HL-60/S4 treated with phorbol 12-myristate 13-acetate at 8.2 ng/mL for 4 days and 3 days (cell line): ENCODE measurements around the gene CDHR2.
"Not testable (repeated sequence)": the region's sequence is repeated elsewhere in the genome, so short reads cannot be mapped to it uniquely, and the experiment has no call there.

Experiments used
- in situ Hi-C: fragments of 300-500 bp; cut with MboI; formaldehyde crosslinking; loops from 2 replicates; pipeline ENCODE4 v1.15.0; 2022; ENCODE audit warnings: low sequenced_read_pairs

CDHR2 gene

DNA sequence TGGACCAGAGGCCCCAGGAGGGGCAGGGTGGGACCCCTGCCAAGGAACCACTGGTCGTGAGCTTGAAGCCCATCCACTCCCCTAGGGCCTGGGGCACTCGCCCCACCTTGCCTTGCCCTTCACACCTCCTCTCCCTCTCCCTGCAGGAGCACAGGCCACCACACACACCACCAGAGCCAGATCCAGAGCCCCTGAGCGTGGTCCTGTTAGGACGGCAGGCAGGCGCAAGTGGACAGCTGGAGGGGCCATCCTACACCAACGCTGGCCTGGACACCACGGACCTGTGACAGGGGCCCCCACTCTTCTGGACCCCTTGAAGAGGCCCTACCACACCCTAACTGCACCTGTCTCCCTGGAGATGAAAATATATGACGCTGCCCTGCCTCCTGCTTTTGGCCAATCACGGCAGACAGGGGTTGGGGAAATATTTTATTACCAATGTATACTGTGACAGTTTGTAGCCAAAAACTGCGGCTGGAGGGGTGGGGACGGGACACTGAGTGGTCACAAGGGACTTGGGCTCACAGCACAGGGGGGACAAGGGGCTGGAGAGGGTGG, 46.3 kb downstream of the CDHR2 start:
- in situ Hi-C loops: no loop called here

DNA sequence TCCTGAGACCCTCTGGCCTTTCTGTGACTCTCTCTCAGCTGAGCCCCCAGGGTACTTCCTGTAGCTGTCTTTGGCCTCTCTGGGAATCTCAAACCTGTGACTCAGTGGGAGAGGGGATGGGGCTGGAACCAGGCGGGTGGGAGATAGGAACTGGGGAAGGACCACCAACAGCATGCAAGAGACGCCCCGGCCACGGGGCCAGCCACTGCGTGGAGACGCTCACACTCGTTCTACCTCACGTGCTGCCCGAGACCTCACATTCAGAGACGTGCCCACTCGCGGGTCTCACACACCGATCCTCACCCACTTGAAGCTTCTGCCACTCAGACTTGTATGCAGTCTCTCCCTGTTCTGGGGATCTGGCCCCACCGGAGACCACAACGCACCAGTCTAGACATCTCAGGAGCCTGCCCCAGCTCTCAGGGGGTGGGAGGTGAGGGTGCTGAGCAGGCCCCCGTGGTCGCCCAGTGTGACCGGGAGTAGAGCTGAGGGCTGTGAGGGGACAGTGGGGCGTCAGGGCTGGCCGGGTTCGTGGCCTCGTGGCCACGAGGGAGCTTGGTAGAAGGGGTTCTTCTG, 47.0 kb downstream of the CDHR2 start:
- in situ Hi-C loops: no loop called here

- in situ Hi-C loops: no loop called here
These were observed 47.7 kb downstream of the CDHR2 start for GRCh38 chr5:176596689-176597416.

DNA sequence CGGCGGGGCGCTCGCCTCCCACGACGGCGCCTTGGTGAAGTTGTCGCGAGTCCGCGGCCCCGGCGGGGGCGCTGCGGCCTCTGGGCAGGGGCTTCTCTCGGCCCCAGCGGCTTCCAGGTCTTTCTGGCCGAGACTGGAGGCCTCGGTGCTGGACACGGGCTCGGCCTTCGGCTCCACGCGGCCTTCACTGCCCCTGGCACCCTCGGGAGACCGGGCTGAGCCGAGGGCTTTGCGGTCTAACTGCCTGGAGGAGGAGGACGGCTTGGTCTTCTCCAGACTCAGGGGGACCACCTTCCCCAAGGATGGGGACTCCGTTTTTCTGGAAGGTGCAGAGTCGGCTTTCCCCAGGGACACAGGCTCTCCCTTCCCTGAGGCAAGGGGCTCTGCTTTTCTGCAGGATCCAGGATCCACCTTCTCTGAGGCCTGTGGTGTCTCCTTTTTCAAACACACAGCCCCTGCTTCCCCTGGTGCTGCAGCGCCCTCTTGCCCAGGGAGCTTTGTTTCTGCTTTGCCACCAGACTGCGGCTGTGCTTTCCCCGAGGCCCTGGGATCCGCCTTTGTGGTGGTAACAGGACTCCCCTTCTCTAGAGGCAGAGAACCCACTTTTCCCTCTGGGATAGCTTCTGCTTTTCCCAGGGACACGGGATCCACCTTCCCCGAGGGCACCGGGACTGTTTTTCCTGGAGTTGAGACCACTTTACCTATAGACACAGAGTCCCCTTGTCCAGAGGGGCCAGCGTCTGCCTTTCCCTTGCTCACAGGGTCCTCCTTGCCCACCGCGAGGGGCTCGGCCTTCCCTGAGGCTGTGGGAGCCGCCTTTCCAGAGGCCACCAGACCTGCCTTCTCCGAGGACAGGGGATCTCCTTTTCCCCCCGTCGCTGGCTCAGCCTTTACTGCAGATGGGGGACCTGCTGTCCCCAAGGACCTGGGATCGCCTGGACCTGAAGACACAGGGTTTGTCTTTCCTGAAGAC, 48.6 kb downstream of the CDHR2 start:
- in situ Hi-C loops: no loop called here

DNA sequence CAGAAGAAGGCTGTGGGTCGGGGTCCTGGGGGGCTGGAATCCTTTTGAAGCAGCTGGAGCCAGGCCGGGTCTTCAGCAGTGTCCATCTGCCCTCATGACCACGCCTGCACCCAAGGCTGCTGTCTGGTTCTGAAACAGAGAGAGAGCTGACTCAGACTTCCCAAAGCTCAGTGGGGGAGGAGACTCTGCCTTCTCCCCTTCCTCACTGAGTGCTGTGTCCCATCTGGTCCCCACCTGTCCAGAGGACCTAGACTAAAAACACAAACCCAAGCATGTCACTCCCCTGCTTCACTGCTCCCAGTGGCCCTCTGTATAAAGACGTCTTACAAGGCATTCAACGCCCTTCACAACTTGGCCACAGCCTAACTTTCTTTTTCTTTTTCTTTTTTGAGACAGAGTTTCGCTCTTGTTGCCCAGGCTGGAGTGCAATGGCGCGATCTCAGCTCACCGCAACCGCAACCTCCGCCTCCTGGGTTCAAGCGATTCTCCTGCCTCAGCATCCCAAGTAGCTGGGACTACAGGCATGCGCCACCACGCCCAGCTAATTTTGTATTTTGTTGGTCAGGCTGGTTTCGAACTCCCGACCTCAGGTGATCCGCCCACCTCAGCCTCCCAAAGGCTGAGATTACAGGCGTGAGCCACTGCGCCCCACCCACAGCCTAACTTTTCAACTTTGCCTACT, 50.7 kb downstream of the CDHR2 start:
- in situ Hi-C loops: not testable (repeated sequence)

DNA sequence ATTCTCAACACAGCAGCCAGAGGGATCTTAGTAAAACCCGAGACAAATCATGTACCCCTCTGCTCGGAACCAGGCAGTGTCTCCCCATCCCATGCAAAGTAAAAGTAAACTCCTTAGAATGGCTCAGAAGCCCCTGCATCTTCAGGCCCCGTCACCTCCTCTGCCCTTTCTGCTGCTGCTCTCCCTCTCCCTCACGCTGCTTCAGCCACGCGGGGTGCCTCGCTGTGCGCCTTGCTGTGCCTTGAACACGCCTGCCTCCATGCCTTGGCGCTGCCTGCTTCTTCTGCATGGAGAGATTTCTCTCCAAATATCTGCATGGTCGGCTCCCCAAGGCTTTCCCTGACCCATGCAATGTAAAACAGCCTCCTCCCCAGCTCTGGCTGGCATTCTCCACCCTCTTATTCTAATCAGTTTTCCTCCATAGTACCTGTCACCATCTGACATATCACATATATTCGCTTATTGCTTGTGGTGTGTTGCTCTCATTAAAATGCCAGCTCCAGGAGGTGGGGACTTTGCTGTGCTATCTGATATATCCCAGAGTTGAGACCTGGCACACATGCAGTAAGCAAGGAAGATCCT, 52.9 kb downstream of the CDHR2 start:
- in situ Hi-C loops: no loop called here

DNA sequence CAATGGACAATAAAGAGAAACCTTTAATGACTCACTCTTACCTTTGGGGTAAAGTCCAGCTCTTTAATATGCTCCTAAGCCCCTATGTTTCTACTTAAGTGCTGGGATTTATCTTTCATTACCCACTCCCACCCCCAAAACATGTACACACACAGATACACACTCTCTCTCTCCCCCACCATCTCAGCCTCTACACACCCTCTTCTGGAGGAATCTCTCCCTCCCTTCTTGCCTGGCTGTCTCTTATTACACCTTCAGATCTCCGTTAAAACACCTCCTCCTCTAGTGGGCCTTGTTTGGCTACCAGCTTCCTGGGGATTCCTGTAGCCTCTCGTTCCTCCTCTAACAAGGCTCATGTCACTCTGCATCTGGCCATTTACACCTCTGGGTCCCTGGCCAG, 53.9 kb downstream of the CDHR2 start:
- in situ Hi-C loops: no loop called here

DNA sequence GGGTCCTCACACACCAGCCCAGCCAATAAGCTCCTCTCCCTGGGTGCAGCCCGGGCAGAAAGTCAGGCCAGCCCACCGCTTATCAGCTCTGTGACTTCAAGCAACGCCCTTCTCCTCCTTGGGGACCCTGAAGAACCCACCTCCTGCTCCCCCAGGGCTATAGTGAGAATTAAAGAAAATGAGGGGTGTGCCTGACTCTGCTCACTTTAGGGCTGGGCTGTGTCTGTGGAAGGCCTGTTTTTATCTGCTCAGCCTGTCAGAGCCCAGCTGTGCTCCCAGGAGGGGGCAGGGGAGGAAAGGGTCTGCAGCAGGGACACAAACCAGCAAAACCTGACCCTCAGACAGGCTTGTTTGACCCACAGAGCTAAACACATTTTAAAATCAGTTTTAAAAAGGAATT, 56.9 kb downstream of the CDHR2 start:
- in situ Hi-C loops: no loop called here

DNA sequence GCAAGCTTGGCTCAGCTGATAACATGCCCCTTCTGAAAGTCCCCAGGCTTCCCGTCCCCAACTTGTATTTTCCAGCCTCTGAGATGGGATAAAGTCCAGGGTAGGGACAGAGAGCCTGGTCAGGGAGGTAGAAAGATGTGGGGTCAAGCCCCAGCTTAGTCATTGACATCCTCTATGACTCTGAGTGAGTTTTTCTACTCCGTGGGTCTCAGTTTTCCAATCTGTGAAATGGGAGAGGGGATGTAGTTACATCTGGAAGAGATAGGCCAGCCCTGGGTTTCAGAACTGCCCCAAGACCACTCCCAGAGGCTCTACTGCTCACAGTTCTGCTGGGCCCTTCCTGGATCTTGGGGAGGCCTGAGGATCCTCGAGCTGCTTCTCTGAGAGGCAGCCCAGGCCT, 57.7 kb downstream of the CDHR2 start:
- in situ Hi-C loops: no loop called here

GRCh38 chr5:176608142-176608705, 59.1 kb downstream of the CDHR2 start:
- in situ Hi-C loops: no loop called here

DNA sequence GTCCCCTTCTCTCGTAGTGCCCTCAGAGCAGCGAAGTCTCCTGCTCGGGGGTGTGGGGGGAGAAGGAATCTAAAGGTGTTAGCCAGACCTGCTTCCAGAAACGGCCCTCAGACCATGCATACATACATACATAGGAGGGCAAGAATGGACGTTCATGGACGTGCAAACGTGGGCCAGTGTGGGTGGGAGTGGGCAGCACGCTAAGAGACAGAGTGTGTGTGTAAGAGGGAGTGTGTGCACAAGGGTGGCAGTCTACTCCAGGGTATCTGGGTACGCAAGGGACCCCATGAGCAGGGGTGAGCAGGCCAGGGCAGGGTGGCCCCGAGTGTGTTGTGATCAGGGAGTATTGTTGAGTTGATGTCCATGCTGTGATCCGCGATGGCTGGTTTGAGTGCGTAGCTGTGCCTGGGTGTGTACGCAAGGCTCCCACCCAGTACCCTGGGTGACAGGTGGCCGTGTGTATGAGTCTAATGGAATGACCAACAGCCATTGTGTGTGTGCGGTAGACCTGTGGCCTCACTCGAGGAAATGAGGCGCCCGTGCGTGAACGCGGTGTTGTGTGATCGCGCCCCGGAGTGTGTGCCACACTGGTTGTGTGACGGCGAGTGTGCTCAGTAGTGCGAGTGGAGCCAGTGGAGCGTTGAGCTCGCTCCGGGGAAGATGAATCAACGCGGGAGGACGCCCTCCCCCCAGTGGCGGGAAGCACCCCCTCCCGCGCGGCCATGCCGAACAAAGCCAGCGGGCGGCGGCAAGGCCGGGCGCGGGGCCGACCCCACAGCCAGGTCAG, 60.0 kb downstream of the CDHR2 start:
- in situ Hi-C loops: no loop called here

GRCh38 chr5:176609724-176610434, 60.7 kb downstream of the CDHR2 start, which contains the start of gene GPRIN1:
Gene GPRIN1 (minus strand): TSS chr5:176610156. CDS start chr5:176599834, 10,322 bp downstream.
- in situ Hi-C loops: no loop called here

DNA sequence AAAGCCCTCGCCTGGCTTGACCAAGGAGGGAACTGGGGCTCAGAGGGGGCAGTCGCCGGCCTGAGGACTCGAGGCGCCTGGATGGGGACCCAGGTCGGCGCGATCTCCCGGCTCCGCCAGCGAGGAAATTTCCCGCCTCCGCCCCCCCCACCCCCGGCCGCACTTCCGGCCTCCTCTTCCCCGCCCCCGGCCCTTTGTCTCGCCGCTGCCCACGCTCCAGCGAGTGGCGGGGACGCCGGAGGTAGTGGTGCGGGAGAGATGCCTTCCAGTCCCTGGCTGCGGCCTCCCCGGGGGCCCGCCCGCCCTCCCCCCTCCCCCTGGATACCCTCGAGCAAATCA, 61.3 kb downstream of the CDHR2 start:
- in situ Hi-C loops: no loop called here

- in situ Hi-C loops: no loop called here
These were observed 62.3 kb downstream of the CDHR2 start for GRCh38 chr5:176611435-176611834.

GRCh38 chr5:176612008-176612407, 62.9 kb downstream of the CDHR2 start:
- in situ Hi-C loops: no loop called here

- in situ Hi-C loops: no loop called here
These were observed 63.7 kb downstream of the CDHR2 start for GRCh38 chr5:176612855-176613254.

GRCh38 chr5:176614805-176615478, 65.8 kb downstream of the CDHR2 start:
- in situ Hi-C loops: no loop called here

DNA sequence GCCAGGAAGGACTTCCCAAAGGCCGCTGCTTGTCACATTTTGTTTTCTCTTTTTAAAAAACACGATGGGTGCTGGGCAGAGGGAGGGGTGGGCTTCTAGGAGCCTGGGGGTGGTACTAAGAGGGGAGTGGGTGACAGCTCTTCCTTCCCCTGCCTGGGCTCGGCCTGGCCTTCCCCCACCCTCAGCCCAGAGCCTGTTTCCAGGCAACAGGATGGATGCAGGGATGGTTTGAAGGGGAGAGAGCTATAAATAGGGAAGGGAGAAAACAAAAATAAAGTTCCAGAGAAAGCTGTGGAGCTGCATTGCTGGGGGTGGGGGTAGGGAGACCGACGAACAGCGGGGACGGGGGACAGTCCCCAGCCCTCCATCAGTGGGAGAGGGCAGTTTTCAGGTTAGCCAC, 67.4 kb downstream of the CDHR2 start:
- in situ Hi-C loops: no loop called here
